Neural progenitor cell (in vitro differentiated cells): ENCODE data around the gene DNAJC5. TPM values are rescaled to one million over a fixed set of nuclear protein-coding genes. Genes with fewer than 3 reads are reported as not detected.

ENCODE experiments used
- DNase-seq: peaks from one replicate; pipeline ENCODE4 v3.0.0-alpha.2; 2016; ENCODE audit warnings: low spot score
- H2AFZ ChIP-seq: fragments of 200-600 bp; sonication (generic); replicated peaks from 2 replicates; pipeline ENCODE4 v1.6.1; 2016; ENCODE audit warnings: antibody characterized with exemption
- H3F3A ChIP-seq: fragments of 200-600 bp; sonication (generic); 2 replicates; pipeline ENCODE4 v1.6.1; 2016; ENCODE audit warnings: antibody characterized with exemption, low read depth
- H3K27ac ChIP-seq: fragments of 200-600 bp; sonication (generic); 2 replicates; pipeline ENCODE4 v1.5.1; 2016; ENCODE audit warnings: mild to moderate bottlenecking
- H3K27me3 ChIP-seq: fragments of 200-600 bp; sonication (generic); 2 replicates; pipeline ENCODE4 v1.6.1; 2016; ENCODE audit warnings: mild to moderate bottlenecking, moderate library complexity
- H3K36me3 ChIP-seq: fragments of 200-600 bp; sonication (generic); 2 replicates; pipeline ENCODE4 v1.5.1; 2016
- H3K4me1 ChIP-seq: fragments of 200-600 bp; sonication (generic); 2 replicates; pipeline ENCODE4 v1.6.1; 2016; ENCODE audit warnings: mixed run types
- H3K4me2 ChIP-seq: fragments of 200-600 bp; sonication (generic); 2 replicates; pipeline ENCODE4 v1.6.1; 2016
- H3K4me3 ChIP-seq: fragments of 200-600 bp; sonication (generic); 2 replicates; pipeline ENCODE4 v1.5.1; 2016
- H3K79me2 ChIP-seq: fragments of 200-600 bp; sonication (generic); 2 replicates; pipeline ENCODE4 v1.6.1; 2016; ENCODE audit warnings: low read depth
- H3K9ac ChIP-seq: fragments of 200-600 bp; sonication (generic); 2 replicates; pipeline ENCODE4 v1.6.1; 2016
- H3K9me3 ChIP-seq: fragments of 200-600 bp; sonication (generic); 2 replicates; pipeline ENCODE4 v1.5.1; 2016; ENCODE audit warnings: low read depth
- H4K20me1 ChIP-seq: fragments of 200-600 bp; sonication (generic); 2 replicates; pipeline ENCODE4 v1.6.1; 2016; ENCODE audit warnings: low read depth
- H3K27ac Mint-ChIP-seq: 3 replicates; pipeline ENCODE4 v1.8.0; 2021; ENCODE audit warnings: mixed read lengths
- H3K27me3 Mint-ChIP-seq: 2 replicates; pipeline ENCODE4 v1.8.0; 2022; ENCODE audit warnings: low read depth, mild to moderate bottlenecking, inconsistent platforms, moderate library complexity, mixed read lengths; ENCODE audit not compliant: insufficient read depth
- H3K36me3 Mint-ChIP-seq: 3 replicates; pipeline ENCODE4 v1.8.0; 2021; ENCODE audit warnings: mixed read lengths
- H3K4me1 Mint-ChIP-seq: 3 replicates; pipeline ENCODE4 v1.8.0; 2021; ENCODE audit warnings: mixed read lengths
- H3K4me3 Mint-ChIP-seq: 3 replicates; pipeline ENCODE4 v1.8.0; 2021; ENCODE audit warnings: mild to moderate bottlenecking, moderate library complexity, mixed read lengths
- H3K9me3 Mint-ChIP-seq: 3 replicates; pipeline ENCODE4 v1.8.0; 2020; ENCODE audit warnings: mixed read lengths
- EZH2 ChIP-seq: fragments of 200-600 bp; sonication (generic); IDR thresholded peaks from 2 replicates; pipeline ENCODE4 v1.6.1; 2017; ENCODE audit warnings: antibody characterized with exemption, mild to moderate bottlenecking, moderate library complexity
- EZH2phosphoT487 ChIP-seq: fragments of 200-600 bp; sonication (generic); IDR thresholded peaks from 2 replicates; pipeline ENCODE4 v1.6.1; 2017; ENCODE audit warnings: antibody characterized with exemption
- total RNA-seq: library from RNA; depleted of rRNA; stranded (reverse); fragments of >200 nt; gene quantifications from 2 replicates; pipeline ENCODE4 v1.2.3, GENCODE V29; 2015; ENCODE audit warnings: low replicate concordance
- TF ChIP-seq, protein P1 (sequence below): fragments of 200-600 bp; sonication (generic); IDR thresholded peaks from 2 replicates; pipeline ENCODE4 v1.5.1; 2017; ENCODE audit warnings: antibody characterized with exemption, mild to moderate bottlenecking

The DNAJC5 gene
- total RNA-seq, 1 donor from 2014 or later: 17.2 TPM

DNA sequence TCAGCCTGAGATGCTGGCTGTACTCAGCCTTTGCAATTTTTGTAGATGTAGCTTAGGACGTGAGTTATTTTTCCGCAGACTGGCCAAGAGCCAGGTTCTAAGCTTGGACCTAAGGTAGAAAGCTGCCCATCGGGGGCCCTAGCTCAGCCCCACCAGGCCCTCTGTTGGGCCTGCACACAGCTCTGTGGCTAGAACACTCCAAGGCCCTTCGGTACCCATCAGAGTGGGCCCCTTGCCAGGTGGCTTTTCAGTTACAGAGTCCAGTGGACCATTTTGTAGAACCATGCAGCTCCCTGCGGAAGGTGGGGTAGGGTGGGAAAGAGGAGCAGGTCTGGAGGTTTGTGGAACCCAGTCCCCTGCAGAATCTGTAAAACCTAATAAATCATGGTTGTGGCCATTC, 38.7 kb downstream of the DNAJC5 start:
- no peaks in the 10 kb centered on the region for H3K9me3 Mint-ChIP-seq
- H3K4me1 ChIP-seq: no peaks in the 10 kb centered on the region
- H3K27ac ChIP-seq: no peak overlapping the region
- peaks cover 3% of the 10 kb centered on the region for H3F3A ChIP-seq
- no peak overlapping the region for H3K4me2 ChIP-seq
- H3K79me2 ChIP-seq: no peaks in the 10 kb centered on the region
- H3K27ac Mint-ChIP-seq: no peak overlapping the region
- peaks cover 2% of the 10 kb centered on the region for H3K4me1 Mint-ChIP-seq
- peaks cover 4% of the 10 kb centered on the region for H3K27me3 Mint-ChIP-seq
- TF ChIP-seq EZH2phosphoT487 (no peak), EZH2 (no peak)
- TF ChIP-seq, protein P1, sequence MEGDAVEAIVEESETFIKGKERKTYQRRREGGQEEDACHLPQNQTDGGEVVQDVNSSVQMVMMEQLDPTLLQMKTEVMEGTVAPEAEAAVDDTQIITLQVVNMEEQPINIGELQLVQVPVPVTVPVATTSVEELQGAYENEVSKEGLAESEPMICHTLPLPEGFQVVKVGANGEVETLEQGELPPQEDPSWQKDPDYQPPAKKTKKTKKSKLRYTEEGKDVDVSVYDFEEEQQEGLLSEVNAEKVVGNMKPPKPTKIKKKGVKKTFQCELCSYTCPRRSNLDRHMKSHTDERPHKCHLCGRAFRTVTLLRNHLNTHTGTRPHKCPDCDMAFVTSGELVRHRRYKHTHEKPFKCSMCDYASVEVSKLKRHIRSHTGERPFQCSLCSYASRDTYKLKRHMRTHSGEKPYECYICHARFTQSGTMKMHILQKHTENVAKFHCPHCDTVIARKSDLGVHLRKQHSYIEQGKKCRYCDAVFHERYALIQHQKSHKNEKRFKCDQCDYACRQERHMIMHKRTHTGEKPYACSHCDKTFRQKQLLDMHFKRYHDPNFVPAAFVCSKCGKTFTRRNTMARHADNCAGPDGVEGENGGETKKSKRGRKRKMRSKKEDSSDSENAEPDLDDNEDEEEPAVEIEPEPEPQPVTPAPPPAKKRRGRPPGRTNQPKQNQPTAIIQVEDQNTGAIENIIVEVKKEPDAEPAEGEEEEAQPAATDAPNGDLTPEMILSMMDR: no peak
- no peaks in the 10 kb centered on the region for H3K36me3 ChIP-seq
- H3K9ac ChIP-seq: no peak overlapping the region
- no peak overlapping the region for H3K4me3 Mint-ChIP-seq
- peaks cover 13% of the 10 kb centered on the region for H4K20me1 ChIP-seq
- H3K36me3 Mint-ChIP-seq: peaks cover 40% of the 10 kb centered on the region
- H3K4me3 ChIP-seq: no peak overlapping the region
- H2AFZ ChIP-seq: no peak overlapping the region
- no peaks in the 10 kb centered on the region for H3K27me3 ChIP-seq
- H3K9me3 ChIP-seq: no peaks in the 10 kb centered on the region
- no peak for DNase-seq

DNA sequence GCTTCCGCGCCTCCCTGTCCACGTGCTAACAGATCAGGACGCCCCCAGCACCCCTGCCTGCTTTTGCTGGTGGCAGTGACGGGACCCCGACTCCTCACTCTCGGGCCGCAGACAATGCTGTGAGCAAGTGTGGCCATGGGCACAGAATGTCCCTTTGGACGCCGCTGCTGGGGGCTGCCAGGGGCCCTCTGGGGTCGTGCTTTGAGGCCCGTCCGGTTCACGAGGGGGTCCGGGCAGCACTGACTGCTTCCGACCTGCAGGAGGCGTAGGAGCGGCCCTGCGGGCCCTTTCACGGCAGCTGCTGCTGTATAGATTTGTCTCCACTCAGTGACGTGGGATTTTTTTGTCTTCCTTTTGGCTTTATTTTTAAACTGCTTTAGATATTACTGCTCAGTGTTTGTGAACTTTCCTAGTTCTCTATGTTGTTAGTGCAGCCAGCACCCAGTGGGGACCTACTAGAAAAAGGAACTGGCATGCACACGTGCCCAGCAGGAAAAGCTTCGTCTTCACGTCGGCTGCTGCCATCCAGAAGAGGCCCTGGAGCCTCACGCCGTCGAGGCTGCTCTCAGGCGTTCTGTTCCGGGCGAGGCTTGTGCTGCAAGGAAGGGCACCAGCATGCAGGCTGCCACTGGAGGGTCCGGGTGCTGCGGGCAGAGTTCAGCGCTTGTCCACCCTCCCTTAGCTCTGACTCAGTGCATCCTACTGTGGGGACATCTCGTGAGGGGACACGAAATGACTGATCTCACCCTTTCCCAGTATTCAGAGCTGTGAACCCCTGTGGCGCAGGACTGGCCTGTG, 39.5 kb downstream of the DNAJC5 start:
- H2AFZ ChIP-seq: no peak overlapping the region
- H3K4me3 Mint-ChIP-seq: no peak overlapping the region
- no peak overlapping the region for H3K4me2 ChIP-seq
- no peak overlapping the region for H3K27ac ChIP-seq
- TF ChIP-seq EZH2phosphoT487: no peak
- TF ChIP-seq, protein P1: peak; percentile 64
- no peak for TF ChIP-seq EZH2
- peaks cover 36% of the 10 kb centered on the region for H3K36me3 Mint-ChIP-seq
- peaks cover 21% of the 10 kb centered on the region for H4K20me1 ChIP-seq
- H3K27me3 Mint-ChIP-seq: peaks cover 4% of the 10 kb centered on the region
- H3K9me3 ChIP-seq: no peaks in the 10 kb centered on the region
- DNase-seq: peak; percentile 64
- no peak overlapping the region for H3K4me3 ChIP-seq
- H3K9ac ChIP-seq: no peak overlapping the region
- peaks cover 2% of the 10 kb centered on the region for H3K4me1 Mint-ChIP-seq
- H3K27ac Mint-ChIP-seq: no peak overlapping the region
- H3K79me2 ChIP-seq: no peaks in the 10 kb centered on the region
- no peaks in the 10 kb centered on the region for H3K27me3 ChIP-seq
- H3K36me3 ChIP-seq: no peaks in the 10 kb centered on the region
- H3K9me3 Mint-ChIP-seq: no peaks in the 10 kb centered on the region
- no peaks in the 10 kb centered on the region for H3K4me1 ChIP-seq
- peaks cover 3% of the 10 kb centered on the region for H3F3A ChIP-seq

DNA sequence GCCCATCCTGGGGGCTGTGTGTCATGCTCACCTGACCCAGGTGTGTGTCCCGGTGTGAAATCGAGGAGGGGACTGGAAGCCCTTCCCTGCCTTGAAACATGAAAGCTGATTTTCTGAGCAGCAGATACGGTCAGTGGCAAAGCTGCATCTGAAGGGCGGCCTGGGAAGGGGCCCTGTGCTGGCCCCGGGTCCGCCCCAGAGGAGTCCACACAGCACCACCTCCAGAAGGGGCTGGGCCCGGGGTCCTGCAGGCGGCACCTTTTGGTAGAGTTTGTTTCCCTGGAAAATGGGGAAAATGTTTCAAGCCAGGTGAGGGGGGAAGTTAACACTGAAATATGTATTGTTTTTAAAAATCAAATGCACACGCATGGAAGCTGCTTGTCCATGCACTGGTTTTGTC, 40.5 kb downstream of the DNAJC5 start:
- H3K9me3 ChIP-seq: no peaks in the 10 kb centered on the region
- H3K4me2 ChIP-seq: no peak overlapping the region
- no peaks in the 10 kb centered on the region for H3K27me3 ChIP-seq
- no peak overlapping the region for H3K4me3 ChIP-seq
- Mint-ChIP-seq H3K27me3 (peaks cover 4% of the 10 kb centered on the region), H3K4me1 (peaks cover 2% of the 10 kb centered on the region), H3K27ac (no peak overlapping the region), H3K4me3 (no peak overlapping the region), H3K36me3 (peaks cover 32% of the 10 kb centered on the region), H3K9me3 (no peaks in the 10 kb centered on the region)
- DNase-seq: no peak
- H3K79me2 ChIP-seq: no peaks in the 10 kb centered on the region
- H3K9ac ChIP-seq: no peak overlapping the region
- peaks cover 3% of the 10 kb centered on the region for H3F3A ChIP-seq
- no peaks in the 10 kb centered on the region for H3K36me3 ChIP-seq
- TF ChIP-seq EZH2 (no peak), EZH2phosphoT487 (no peak)
- TF ChIP-seq, protein P1: no peak
- no peak overlapping the region for H3K27ac ChIP-seq
- H2AFZ ChIP-seq: no peak overlapping the region
- peaks cover 29% of the 10 kb centered on the region for H4K20me1 ChIP-seq
- H3K4me1 ChIP-seq: no peaks in the 10 kb centered on the region
